ENCODE measurements around the gene RPL13.
"Not testable (repeated sequence)": the region's sequence is repeated elsewhere in the genome, so short reads cannot be mapped to it uniquely, and the experiment has no call there.

Gene RPL13

DNA sequence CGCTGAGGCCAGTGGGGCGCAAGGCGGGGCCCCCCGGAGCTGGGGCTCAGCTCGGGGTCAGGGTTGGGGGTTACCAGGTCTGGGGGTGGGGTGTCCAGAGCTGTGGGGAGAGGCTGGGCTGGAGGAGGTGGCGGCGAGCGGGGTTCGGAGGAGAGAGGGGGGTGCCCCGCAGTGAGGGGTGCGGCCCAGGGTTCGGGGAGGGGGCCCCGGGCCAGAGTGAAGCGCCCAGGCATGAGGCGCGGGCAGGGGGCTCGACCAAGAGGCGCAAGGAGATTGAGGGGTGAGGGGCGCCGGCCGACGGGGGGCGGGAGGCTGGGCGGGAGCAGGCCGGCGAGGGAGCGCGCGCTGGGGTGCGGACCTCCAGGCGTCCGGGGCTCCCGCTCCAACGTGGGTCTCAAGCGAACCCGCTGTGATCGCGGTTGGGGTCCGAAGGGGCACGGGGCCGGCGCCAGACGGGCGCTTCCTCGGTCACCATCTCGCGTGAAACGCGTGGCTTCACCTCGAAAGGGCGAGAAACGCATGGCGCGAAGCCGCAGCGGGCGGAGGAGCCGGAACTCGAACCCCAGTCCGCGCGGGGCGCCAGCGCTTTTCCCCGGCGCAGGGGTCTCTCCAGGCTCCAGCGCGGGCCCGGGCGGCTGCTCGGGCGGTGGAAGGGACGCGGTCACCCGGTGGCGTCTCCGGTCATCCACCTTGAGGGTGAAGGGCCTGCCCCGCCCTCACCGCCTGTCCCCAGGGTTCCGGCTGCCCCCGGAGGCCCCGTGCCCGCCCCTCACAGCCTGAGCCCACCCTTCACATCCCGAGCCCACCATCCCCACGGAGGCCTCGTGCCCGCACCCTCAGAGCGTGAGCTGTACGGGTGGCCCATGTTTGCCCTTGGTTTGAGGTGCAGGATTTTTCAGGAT lies 15.9 kb downstream of the RPL13 start:
- DNase-seq (ENCODE audit: low read depth in 2 of 3, low spot score in 1 of 3) = no peak

DNA sequence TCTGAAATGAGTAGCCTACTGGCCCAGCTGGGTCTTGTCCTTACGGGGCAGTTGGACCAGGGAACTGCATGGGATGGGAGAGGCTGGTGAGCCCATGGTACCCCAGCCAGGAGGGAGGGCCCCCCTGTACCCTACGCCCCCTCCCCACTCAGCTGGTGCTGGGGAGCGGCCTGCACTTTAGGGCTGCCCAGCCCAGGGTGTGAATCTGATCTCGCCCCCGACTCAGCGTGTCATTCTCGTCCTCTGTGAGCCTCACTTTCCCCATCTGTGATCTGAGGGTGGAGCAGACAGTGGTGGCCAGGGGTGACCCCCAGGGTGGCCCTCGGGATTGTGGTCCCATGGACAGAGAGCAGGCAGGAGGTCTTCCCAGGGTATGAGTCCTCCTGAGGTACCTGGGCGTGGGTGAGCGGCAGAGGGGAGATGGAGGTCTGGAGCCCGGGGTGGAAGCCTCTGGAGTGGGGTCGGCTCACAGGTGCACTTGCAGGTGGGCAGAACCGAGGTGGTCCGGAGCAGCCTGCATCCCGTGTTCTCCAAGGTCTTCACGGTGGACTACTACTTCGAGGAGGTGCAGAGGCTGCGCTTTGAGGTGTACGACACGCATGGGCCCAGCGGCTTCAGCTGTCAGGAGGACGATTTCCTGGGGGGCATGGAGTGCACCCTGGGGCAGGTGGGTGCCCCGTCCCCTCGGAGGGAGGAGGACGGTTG lies 16.7 kb downstream of the RPL13 start:
- DNase-seq (ENCODE audit: low read depth in 2 of 3, low spot score in 1 of 3) = no peak

DNA sequence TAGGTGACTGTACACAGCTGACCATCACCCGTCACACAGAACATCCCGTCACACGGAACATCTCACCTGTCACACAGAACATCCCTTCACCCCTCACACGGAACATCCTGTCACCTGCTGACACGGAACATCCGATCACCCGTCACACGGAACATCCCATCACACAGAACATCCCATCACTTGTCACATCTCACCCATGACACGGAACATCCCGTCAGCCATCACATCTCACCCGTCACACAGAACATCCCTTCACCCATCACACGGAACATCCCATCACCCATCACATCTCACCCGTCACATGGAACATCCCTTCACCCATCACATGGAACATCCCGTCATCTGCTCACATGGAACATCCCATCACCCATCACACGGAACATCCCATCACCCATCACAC lies 18.9 kb downstream of the RPL13 start:
- no peak for DNase-seq (ENCODE audit: low read depth in 2 of 3, low spot score in 1 of 3)

DNA sequence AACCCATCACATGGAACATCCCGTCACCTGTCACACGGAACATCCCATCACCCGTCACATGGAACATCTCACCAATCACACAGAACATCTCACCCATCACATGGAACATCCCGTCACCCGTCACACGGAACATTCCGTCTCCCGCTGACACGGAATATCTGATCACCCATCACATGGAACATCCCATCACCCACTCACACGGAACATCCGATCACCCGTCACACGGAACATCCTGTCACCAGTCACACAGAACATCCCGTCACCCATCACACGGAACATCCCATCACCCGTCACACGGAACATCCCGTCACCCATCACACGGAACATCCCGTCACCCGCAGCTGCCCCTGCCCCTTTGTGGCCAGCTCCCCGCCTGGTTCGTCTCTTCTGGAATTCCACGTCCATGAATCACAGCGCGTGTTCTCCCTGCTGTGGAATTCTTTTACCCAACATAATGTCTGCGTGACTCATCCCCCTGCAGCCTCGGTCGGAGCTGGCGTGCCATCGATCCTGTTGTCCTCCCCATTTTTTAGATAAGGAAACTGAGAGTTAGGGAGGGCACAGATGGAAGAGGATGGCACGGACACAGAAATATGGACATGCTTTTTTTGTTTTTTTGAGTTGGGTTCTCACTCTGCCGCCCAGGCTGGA lies 20.7 kb downstream of the RPL13 start:
- DNase-seq (ENCODE audit: low read depth in 2 of 3, low spot score in 1 of 3) = no peak

DNA sequence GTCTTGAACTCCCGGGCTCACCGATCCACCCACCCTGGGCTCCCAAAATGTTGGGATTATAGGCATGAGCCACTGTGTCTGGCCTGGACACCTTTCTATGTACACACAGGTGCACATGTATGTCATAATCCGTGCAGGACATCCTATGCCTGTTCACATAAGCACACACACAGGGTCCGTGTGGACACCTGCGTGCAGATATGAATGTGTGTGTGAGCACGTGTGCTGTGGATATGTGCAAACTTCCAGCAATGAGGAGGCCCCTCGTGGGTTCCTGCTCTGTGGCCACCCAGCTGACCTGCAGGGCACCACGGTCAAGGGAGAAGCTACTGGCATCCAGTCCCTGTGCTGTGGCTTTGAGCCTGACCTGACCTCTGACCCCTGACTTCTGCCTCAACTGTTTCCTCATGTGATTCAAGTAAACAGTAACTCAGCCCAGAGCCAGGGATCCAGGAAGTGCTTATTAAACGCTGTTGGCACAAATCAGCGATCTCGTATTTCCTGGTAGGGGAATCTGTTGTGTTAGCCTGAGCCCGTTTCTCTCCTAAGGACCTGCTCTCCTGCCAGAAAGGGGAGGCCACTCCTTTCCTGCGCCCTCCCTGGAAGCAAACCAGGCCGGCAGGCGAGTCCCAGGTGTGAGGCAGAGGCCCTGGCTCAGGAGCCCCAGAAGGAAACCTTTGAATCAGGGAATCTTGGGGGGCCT lies 21.5 kb downstream of the RPL13 start:
- DNase-seq (ENCODE audit: low read depth in 2 of 3, low spot score in 1 of 3) = no peak

DNA sequence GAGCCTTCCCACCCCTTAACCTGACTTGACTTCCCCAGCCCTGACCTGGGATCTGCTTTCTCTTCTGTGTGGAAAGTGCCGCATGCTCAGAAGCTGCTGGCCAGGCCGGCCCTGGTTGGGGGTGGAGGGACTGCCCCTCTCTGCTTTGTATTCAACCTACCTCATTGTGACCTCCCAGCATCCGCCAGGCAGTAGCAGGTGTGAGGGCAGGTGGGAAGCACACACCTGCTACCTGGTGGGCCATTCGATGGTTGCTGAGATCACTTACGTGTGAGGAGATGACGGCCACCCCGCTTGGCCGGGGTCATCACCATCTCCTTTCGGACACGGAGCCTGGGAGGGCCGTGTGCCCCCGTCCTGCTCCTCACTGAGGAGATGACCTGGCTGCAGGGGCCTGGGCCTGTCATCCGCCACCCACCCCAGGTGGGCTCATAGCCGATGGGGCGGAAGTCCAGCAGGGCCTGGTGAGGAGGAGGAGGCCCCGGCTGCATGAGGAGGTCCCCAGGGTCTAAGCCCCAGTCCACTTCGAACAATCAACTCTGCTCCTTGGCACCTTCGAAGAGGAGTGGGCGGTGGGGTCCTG lies 22.2 kb downstream of the RPL13 start:
- DNase-seq (ENCODE audit: low read depth in 2 of 3, low spot score in 1 of 3) = no peak

DNA sequence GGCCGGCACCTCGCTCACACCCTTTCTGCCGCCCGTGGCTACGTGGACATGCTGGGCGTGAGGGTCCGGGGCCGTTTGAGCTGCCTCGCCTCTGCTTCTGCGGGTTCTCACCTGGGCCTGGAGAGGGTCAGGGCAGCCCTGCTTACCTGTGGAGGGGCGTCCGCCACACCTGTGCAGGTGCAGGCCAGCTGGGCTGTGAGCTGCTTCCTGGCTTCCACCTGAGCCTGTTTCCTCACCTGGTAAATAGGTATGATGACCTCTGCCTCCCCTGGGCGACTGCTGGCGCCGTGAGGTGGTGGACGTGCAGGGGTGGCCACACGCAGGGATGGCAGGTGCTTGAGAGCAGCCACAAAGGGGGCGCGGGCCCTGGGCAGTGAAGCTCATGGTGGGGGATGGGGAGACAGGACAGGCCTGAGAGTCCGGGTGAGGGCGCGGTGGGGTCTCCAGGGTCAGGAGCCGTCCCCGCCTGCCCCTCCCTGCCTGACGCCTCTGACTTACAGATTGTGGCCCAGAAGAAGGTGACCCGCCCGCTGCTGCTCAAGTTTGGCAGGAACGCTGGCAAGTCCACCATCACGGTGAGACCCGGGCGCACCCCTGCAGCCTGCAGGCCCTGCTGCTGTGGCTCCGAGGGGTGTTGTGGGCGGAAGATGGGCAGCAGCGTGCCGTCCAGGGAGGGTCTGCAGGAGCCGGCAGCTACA lies 22.9 kb downstream of the RPL13 start:
- no peak for DNase-seq (ENCODE audit: low read depth in 2 of 3, low spot score in 1 of 3)

DNA sequence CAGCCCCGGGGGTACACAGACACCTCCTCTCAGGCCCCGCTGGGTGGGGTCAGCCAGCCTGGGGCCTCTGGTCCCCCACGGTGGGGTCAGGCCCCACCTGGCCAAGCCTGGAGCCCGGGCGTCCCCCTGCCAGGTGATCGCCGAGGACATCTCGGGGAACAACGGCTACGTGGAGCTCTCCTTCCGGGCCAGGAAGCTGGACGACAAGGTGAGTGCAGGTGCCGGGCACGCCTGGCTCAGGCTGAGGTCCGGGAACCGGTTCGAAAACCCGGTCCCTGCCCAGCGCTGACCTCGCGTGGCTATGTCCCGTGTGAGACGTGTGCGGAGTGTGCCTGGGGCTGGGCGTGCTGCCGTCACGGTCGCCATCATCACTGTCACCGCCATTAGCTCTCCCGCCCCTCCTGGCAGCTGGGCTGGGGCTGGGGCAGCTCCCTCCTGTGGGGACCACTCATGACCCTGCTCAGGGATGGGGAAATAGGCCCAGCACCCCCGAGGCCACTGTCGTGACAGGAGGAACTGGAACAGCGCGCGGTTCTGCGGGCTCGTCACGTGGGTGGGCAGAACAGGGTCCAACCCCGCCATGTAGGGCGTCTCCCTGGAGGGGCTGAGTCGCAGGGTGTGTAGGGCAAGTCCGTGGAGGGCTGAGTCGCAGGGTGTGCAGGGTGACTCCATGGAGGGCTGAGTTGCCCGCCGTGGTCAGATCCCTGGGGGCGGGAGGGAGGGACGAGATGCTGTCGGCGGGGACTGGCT lies 23.6 kb downstream of the RPL13 start:
- no peak for DNase-seq (ENCODE audit: low read depth in 2 of 3, low spot score in 1 of 3)

DNA sequence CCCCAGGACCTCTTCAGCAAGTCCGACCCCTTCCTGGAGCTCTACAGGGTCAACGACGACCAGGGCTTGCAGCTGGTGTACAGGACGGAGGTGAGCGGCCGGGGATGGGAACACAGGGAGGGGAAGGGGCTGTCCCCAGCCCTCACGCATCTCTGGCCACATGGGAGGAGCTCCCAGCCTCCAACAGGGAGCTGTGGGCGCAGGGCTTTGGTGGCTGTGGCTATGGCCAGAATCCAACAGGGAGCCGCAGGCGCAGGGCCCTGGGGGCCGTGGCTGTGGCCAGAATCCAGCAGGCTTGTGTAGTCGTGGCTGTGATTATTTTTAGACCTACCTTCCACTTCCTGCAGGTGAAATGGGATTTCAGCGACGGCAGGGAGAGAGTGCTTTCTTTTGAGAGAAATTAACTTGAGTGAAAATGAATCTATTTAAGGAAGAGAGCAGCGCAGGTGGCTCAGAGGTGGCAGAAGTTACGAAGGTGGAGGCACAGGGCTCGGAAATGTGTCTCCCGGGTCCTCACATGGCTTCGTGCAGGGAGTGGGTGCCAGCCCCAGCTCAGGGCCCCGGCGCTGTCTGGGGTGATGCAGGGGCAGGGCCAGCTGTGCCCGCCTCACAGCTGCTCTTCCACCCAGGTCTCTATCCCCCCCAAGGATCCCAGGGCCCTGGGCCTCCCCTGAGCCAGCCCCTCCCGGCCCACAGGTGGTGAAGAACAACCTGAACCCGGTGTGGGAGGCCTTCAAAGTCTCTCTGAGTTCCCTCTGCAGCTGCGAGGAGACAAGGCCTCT lies 24.5 kb downstream of the RPL13 start:
- no peak for DNase-seq (ENCODE audit: low read depth in 2 of 3, low spot score in 1 of 3)

DNA sequence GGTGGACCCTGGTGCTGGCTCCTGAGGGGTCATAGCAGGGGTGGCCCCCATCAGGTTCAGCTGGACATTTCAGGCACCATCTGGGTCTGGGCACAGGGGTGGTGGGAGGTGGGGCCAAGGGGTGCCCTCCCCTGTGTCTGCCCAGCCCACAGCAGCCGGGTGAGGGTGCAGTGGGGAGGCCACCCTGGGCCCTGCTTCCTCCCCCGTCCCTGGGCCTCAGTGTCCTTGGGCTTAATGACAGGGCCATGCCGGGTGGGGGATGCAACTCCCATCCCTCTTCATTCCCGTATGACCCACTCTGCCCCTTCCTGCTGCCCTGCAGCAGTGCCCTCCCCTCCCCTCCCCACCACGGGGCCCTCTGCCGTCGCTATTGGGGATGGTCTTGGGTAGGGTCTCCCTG lies 25.7 kb downstream of the RPL13 start:
- no peak for DNase-seq (ENCODE audit: low read depth in 2 of 3, low spot score in 1 of 3)

DNA sequence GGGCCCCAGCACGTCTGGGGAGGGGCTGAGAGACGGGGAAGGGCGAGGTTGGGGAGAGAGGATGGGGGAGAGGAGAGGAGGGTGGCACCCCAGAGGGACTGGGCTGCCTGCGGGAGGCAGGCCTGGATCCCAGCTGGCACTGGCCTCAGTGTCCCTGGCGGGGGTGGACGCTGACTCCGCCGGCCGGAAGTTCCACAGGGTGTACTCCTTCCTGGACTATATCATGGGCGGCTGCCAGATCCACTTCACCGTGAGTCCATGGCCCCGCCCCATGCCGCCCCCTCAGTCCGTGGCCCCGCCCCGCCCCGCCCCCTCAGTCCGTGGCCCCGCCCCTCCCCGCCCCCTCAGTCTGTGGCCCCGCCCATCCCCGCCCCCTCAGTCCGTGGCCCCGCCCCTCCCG lies 26.4 kb downstream of the RPL13 start:
- no peak for DNase-seq (ENCODE audit: low read depth in 2 of 3, low spot score in 1 of 3)

DNA sequence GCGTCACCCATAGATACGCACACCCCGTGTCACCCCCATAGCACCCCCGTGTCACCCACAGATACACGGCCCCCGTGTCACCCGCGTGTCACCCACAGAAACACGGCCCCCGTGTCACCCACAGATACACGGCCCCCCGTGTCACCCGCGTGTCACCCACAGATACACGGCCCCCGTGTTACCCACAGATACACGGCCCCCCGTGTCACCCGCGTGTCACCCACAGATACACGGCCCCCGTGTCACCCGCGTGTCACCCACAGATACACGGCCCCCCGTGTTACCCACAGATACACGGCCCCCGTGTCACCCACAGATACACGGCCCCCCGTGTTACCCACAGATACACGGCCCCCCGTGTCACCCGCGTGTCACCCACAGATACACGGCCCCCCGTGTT lies 27.2 kb downstream of the RPL13 start:
- not testable (repeated sequence) for DNase-seq (ENCODE audit: low read depth in 2 of 3, low spot score in 1 of 3)

DNA sequence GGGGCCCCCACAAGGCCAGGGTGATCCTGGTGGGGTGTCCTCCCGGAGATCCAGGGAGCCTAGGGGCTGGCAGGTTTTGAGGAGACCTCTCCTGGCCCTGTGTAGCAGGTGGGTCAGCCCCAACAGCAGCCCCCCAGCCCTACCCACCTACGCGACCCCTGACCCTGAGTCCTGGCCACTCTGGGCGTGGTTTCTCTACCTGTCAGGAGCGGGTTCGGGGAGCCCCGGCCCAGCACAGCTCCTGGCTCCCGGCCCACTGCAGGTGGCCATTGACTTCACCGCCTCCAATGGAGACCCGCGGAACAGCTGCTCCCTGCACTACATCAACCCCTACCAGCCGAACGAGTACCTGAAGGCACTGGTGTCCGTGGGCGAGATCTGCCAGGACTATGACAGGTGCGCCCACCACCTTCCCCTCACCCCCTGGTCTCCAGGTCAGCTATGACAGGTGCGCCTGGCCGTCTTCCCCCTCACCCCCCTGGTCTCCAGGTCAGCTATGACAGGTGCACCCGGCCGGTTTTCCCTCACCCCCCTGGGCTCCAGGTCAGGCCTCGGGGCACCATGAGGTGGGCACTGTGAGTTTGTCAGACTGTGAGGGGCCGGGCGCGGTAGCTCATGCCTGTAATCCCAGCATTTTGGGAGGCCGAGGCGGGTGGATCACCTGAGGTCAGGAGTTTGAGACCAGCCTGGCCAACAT lies 28.1 kb downstream of the RPL13 start:
- DNase-seq (ENCODE audit: low read depth in 2 of 3, low spot score in 1 of 3) = no peak

DNA sequence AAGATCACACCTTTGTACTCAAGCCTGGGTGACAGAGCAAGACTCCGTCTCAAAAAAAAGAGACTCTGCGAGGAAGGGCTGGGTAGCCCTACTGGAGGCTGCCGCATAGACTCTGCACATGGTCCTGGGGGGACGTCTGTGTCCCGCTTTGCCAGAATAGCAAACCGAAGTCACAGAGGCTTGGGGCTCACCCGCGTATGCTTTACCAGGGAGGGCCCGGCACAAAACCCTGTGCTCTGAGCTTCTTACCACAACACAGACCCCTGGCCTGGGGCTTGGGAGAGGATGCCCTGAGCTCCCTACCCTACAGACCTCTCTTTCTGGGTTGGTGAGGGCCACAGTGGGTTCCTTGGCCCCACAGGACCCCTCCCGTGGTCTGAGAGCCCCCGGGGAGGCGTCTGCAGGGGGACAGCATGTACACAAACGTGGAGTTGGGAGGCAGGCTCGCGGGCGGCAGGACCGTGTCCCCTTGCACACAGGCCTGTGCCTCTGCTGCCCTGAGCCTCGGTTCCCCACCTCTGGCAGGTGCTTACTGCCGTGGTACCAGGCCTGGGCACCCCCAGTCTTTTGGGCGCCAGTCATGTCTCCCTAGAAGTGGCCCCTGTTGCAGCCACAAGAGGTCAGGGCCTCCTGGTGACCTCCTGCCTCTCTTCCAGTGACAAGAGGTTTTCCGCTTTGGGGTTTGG lies 28.9 kb downstream of the RPL13 start:
- DNase-seq (ENCODE audit: low read depth in 2 of 3, low spot score in 1 of 3) = no peak

DNA sequence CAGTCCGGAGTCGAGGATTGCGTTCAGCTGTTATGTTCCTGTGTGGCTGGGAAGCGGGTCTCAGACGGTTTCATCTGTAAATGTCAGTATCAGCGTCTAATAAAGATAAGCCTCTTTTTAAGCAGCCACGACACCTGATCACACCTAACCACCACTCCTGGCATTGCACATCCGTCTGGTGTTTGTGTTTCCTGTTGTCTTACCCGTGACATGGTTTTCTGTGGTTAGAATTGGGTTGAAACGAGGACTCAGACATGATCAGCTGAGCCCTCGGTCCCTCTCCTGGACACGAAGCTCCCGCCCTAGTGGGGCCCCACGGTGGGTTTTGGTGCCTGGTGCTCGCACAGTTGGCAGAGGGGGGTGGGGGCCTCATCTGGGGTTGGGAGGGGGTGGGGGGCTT lies 33.4 kb downstream of the RPL13 start:
- no peak for DNase-seq (ENCODE audit: low read depth in 2 of 3, low spot score in 1 of 3)

DNA sequence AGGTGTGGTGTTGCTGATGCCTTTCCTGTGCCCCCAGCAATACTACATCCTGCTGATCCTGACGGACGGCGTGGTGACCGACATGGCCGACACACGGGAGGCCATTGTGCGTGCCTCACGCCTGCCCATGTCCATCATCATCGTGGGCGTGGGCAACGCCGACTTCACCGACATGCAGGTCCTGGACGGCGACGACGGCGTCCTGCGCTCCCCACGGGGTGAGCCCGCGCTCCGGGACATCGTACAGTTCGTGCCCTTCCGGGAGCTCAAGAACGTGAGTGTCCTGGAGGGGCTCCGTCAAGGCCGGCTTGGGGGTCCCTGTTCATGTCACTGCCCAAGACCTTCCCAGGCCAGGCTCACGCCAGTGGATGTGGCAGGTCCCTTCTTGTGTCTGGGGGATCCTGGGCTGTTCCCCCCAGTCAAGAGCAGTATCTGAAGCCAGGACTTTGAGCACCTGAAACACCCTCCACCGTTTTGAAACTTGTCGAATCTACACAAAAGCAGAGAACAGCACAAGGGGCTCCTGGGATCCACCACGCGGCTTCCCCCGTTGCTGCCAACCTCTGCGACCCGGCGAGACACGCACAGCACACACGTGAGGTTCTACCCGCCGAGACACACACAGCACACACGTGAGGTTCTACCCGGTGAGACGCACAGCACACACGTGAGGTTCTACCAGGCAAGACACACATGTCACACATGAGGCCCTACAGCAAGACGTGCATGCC lies 35.0 kb downstream of the RPL13 start:
- DNase-seq (ENCODE audit: low read depth in 2 of 3, low spot score in 1 of 3) = no peak

DNA sequence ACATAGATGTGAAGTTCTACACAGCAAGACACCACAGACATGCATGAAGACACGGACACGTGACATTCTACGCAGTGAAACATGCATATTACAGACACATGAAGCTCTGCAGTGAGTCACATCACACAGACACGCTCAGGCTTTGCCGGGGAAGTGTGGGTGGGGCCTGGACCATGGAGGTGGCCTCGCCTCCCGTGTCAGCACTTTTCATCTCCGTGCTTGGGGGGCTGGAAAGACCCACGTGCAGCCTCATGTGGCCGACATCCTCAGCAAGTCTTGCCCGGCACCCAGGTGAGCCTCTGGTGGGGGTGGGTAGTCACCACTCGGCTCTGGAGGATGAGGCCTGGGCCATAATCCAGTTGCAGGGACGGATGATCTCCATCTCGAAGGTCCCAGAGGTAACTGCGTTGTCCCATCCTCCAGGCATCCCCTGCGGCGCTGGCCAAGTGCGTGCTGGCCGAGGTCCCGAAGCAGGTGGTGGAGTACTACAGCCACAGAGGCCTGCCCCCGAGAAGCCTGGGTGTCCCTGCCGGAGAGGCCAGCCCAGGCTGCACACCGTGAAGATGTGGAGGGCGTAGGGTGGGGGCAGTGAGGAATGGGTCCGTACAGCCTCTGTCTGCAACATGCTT lies 35.7 kb downstream of the RPL13 start:
- no peak for DNase-seq (ENCODE audit: low read depth in 2 of 3, low spot score in 1 of 3)
